ENCODE measurements around the gene METTL9. TPM values are rescaled to one million over a fixed set of nuclear protein-coding genes. Genes with fewer than 3 reads are reported as not detected.
"Not testable (repeated sequence)": the region's sequence is repeated elsewhere in the genome, so short reads cannot be mapped to it uniquely, and the experiment has no call there.

Gene METTL9
- total and polyA plus RNA-seq, 2 experiments from 2014 or later: 112 to 229 TPM

DNA sequence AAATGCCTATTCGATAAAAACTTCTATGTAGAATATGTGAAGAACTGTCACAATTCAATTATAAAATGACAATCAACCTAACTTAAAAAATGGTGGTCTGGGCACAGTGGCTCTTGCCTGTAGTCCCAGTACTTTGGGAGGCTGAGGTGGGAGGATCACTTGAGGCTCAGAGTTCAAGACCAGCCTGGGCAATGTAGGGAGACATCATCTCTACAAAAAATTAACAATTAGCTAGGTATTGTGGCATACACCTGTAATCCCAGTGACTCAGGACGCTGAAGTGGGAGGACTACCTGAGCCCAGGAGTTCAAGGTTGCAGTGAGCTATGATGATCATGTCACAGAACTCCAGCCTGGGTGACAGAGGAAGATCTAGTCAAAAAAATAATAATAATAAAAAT, 18.6 kb upstream of the METTL9 start:
- TF ChIP-seq EZH2 (IDR thresholded peaks at IDR 0.05; ENCODE audit: borderline replicate concordance): no peak
- TF ChIP-seq EZH2phosphoT487 (IDR thresholded peaks at IDR 0.05; ENCODE audit: low read depth, severe bottlenecking, unreplicated experiment): no peak
- TF ChIP-seq, protein P1, sequence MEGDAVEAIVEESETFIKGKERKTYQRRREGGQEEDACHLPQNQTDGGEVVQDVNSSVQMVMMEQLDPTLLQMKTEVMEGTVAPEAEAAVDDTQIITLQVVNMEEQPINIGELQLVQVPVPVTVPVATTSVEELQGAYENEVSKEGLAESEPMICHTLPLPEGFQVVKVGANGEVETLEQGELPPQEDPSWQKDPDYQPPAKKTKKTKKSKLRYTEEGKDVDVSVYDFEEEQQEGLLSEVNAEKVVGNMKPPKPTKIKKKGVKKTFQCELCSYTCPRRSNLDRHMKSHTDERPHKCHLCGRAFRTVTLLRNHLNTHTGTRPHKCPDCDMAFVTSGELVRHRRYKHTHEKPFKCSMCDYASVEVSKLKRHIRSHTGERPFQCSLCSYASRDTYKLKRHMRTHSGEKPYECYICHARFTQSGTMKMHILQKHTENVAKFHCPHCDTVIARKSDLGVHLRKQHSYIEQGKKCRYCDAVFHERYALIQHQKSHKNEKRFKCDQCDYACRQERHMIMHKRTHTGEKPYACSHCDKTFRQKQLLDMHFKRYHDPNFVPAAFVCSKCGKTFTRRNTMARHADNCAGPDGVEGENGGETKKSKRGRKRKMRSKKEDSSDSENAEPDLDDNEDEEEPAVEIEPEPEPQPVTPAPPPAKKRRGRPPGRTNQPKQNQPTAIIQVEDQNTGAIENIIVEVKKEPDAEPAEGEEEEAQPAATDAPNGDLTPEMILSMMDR (IDR thresholded peaks at IDR 0.05; ENCODE audit: poor library complexity): no peak
- 94% methylated on average over 2 of the region's 2 CpGs for WGBS (ENCODE audit: low lambda C conversion rate, missing lambda C conversion rate)

DNA sequence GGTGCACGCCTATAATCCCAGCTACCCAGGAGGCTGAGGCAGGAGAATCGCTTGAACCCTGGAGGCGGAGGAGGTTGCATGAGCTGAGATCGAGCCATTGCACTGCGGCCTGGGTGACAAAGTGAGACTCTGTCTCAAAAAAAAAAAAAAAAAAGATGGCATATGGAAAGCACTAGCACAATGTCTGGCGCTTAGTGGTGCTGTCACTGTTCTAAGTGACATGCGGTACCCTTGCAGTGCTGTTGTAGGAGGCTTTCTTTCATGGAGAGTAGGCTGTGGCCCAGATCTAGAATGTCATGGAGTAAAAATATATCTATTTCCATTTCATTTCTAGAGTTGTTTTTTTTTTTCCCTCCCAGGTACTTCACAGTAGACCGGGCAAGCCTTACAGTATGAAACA, 14.6 kb upstream of the METTL9 start:
- DNase-seq (ENCODE audit: low spot score): no peak
- 96% methylated on average over 8 of the region's 8 CpGs for WGBS (ENCODE audit: low lambda C conversion rate, missing lambda C conversion rate)
- H2AFZ ChIP-seq: no peak overlapping the region
- H3K27me3 ChIP-seq: no peaks in the 10 kb centered on the region
- H3K4me2 ChIP-seq: no peak overlapping the region
- H3K27ac ChIP-seq: no peak overlapping the region
- no peaks in the 10 kb centered on the region for H3K36me3 ChIP-seq (replicated peaks; ENCODE audit: insufficient read depth, low read depth)
- H3K79me2 ChIP-seq: no peaks in the 10 kb centered on the region
- H3K4me3 ChIP-seq: no peak overlapping the region
- H4K20me1 ChIP-seq (ENCODE audit: insufficient read depth, poor library complexity, severe bottlenecking): no peaks in the 10 kb centered on the region
- no peaks in the 10 kb centered on the region for H3K9me3 ChIP-seq (ENCODE audit: low read depth)
- no peaks in the 10 kb centered on the region for H3K9me2 ChIP-seq (replicated peaks; ENCODE audit: insufficient read depth)
- no peaks in the 10 kb centered on the region for H3K4me1 ChIP-seq (ENCODE audit: insufficient read depth)
- TF ChIP-seq EZH2 (IDR thresholded peaks at IDR 0.05; ENCODE audit: borderline replicate concordance) (no peak), EZH2phosphoT487 (IDR thresholded peaks at IDR 0.05; ENCODE audit: low read depth, severe bottlenecking, unreplicated experiment) (no peak)
- TF ChIP-seq, protein P1 (IDR thresholded peaks at IDR 0.05; ENCODE audit: poor library complexity): no peak

More for the DNA sequence above, 18.6 kb upstream of the METTL9 start:
- no peaks in the 10 kb centered on the region for H3K4me1 ChIP-seq (ENCODE audit: insufficient read depth)
- H4K20me1 ChIP-seq (ENCODE audit: insufficient read depth, poor library complexity, severe bottlenecking): no peaks in the 10 kb centered on the region
- no peak overlapping the region for H3K4me3 ChIP-seq
- no peak overlapping the region for H3K27ac ChIP-seq
- H2AFZ ChIP-seq: no peak overlapping the region
- no peaks in the 10 kb centered on the region for H3K36me3 ChIP-seq (replicated peaks; ENCODE audit: insufficient read depth, low read depth)
- no peaks in the 10 kb centered on the region for H3K9me2 ChIP-seq (replicated peaks; ENCODE audit: insufficient read depth)
- peaks cover 2% of the 10 kb centered on the region for H3K27me3 ChIP-seq
- no peak overlapping the region for H3K4me2 ChIP-seq
- no peak for DNase-seq (ENCODE audit: low spot score)
- no peaks in the 10 kb centered on the region for H3K9me3 ChIP-seq (ENCODE audit: low read depth)
- H3K79me2 ChIP-seq: no peaks in the 10 kb centered on the region

DNA sequence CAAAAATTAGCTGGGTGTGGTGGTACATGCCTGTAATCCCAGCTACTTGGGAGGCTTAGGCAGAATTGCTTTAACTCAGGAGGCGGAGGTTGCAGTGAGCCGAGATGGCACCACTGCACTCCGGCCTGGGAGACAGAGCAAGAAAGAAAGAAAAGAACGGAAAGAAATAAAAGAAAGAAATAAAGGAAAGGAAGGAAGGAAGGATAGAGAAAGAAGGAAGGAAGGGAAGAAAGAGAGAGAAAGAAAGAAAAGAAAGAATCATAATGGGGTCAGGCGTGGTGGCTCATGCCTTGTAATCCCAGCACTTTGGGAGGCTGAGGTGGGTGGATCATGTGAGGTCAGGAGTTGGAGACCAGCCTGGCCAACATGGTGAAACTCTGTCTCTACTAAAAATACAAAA, 10.8 kb upstream of the METTL9 start:
- H3K36me3 ChIP-seq (replicated peaks; ENCODE audit: insufficient read depth, low read depth); H3K9me3 ChIP-seq (ENCODE audit: low read depth); H3K4me2 ChIP-seq; H2AFZ ChIP-seq; H3K79me2 ChIP-seq; H4K20me1 ChIP-seq (ENCODE audit: insufficient read depth, poor library complexity, severe bottlenecking); H3K27me3 ChIP-seq; H3K27ac ChIP-seq; H3K4me1 ChIP-seq (ENCODE audit: insufficient read depth); DNase-seq (ENCODE audit: low spot score); H3K9me2 ChIP-seq (replicated peaks; ENCODE audit: insufficient read depth); H3K4me3 ChIP-seq: not testable (repeated sequence)
- WGBS (ENCODE audit: low lambda C conversion rate, missing lambda C conversion rate): 99% methylated on average over 5 of the region's 5 CpGs

DNA sequence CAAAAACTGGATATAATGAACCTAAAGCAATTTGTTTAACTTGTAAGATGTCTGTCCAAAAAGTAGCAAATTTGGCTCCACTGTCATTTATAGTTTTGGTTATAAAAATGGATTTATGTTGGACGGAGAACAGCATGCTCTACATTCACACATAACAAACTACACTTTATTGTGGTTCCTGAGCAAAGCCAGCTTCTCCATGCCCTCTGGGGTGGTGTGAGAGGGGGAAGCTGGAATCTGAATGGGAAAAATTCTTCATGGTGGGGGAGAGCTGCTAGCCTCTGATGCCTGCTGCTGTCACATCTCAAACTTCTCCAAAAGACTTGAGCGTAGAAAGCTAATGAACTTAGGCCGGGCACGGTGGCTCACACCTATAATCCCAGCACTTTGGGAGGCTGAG, 9.8 kb upstream of the METTL9 start:
- 90% methylated on average over 4 of the region's 4 CpGs for WGBS (ENCODE audit: low lambda C conversion rate, missing lambda C conversion rate)
- Histone ChIP-seq H4K20me1 (ENCODE audit: insufficient read depth, poor library complexity, severe bottlenecking) (no peaks in the 10 kb centered on the region), H3K4me2 (no peak overlapping the region)

More for the DNA sequence above, 9.8 kb upstream of the METTL9 start:
- Histone ChIP-seq H3K4me1 (ENCODE audit: insufficient read depth) (no peaks in the 10 kb centered on the region), H2AFZ (no peak overlapping the region), H3K36me3 (replicated peaks; ENCODE audit: insufficient read depth, low read depth) (no peaks in the 10 kb centered on the region), H3K4me3 (no peak overlapping the region), H3K27me3 (no peaks in the 10 kb centered on the region), H3K27ac (no peak overlapping the region), H3K9me2 (replicated peaks; ENCODE audit: insufficient read depth) (no peaks in the 10 kb centered on the region), H3K9me3 (ENCODE audit: low read depth) (no peaks in the 10 kb centered on the region), H3K79me2 (no peaks in the 10 kb centered on the region)
- DNase-seq (ENCODE audit: low spot score): no peak
- TF ChIP-seq EZH2 (IDR thresholded peaks at IDR 0.05; ENCODE audit: borderline replicate concordance) (no peak), EZH2phosphoT487 (IDR thresholded peaks at IDR 0.05; ENCODE audit: low read depth, severe bottlenecking, unreplicated experiment) (no peak)
- TF ChIP-seq, protein P1 (IDR thresholded peaks at IDR 0.05; ENCODE audit: poor library complexity): no peak

All from hepatocyte (in vitro differentiated cells).